MM.1S (cell line): ENCODE data around the gene RABEP2.

Source experiments
- CTCF ChIP-seq: fragments of 300-600 bp; sonication (generic); IDR thresholded peaks from 2 replicates; pipeline ENCODE4 v1.5.1; 2016; ENCODE audit warnings: antibody characterized with exemption, low read length, mixed read lengths
- EZH2 ChIP-seq: fragments of 300-600 bp; sonication (generic); optimal IDR thresholded peaks from 2 replicates; pipeline ENCODE3; 2017; ENCODE audit warnings: low read depth, mild to moderate bottlenecking, antibody characterized with exemption, low read length, mixed read lengths
- EZH2phosphoT487 ChIP-seq: fragments of 300-600 bp; sonication (generic); IDR thresholded peaks from 2 replicates; pipeline ENCODE4 v1.6.1; 2018; ENCODE audit warnings: antibody characterized with exemption, low read length

- TF ChIP-seq CTCF (no peak), EZH2 (no peak), EZH2phosphoT487 (no peak)
Measured at GRCh38 chr16:28936784-28937155, 11.7 kb upstream of the RABEP2 start.
